Epithelial cell of esophagus (primary cell): Measurements from ENCODE around the gene ATP10A.

Experiments
- DNase-seq: peaks from one replicate; pipeline ENCODE4 v3.0.0; 2010; ENCODE audit warnings: low read depth
- H3K4me3 ChIP-seq: 2 replicates; pipeline ENCODE4 v1.5.1; 2011; ENCODE audit warnings: mild to moderate bottlenecking, low read length, control low read depth
- CTCF ChIP-seq: IDR thresholded peaks from 2 replicates; pipeline ENCODE4 v1.5.1; 2011; ENCODE audit warnings: low read depth, mild to moderate bottlenecking, low read length, control low read depth, inconsistent platforms; ENCODE audit not compliant: insufficient read depth; ENCODE audit errors: missing control alignments

ATP10A gene

GRCh38 chr15:25863111-25863967 is at the start of gene ATP10A:
Gene ATP10A (minus strand): TSS chr15:25863327. CDS start chr15:25863096, 231 bp downstream.
- no peak for DNase-seq
- peak within 1 kb of the TSS; percentile 36 for H3K4me3 ChIP-seq
- TF ChIP-seq CTCF, result no peak

- TF ChIP-seq CTCF, result no peak
- no peak overlapping the region for H3K4me3 ChIP-seq
- DNase-seq, result no peak
Observed at GRCh38 chr15:25912035-25912434, 48.9 kb upstream of the ATP10A start.

- DNase-seq, result no peak
- TF ChIP-seq CTCF, result no peak
- no peak overlapping the region for H3K4me3 ChIP-seq
Observed at GRCh38 chr15:25910832-25911231, 47.7 kb upstream of the ATP10A start.

GRCh38 chr15:25909806-25910205 is 46.7 kb upstream of the ATP10A start:
- no peak for DNase-seq
- no peak overlapping the region for H3K4me3 ChIP-seq
- TF ChIP-seq CTCF, result no peak

- no peak for TF ChIP-seq CTCF
- no peak overlapping the region for H3K4me3 ChIP-seq
- DNase-seq, result no peak
Observed at GRCh38 chr15:25909325-25909724, 46.2 kb upstream of the ATP10A start.

GRCh38 chr15:25905140-25905539 is 42.0 kb upstream of the ATP10A start:
- TF ChIP-seq CTCF, result no peak
- no peak overlapping the region for H3K4me3 ChIP-seq
- DNase-seq, result peak; percentile 96
